SK-N-SH treated with all-trans-retinoic acid at 6 μM for 48 hours (cell line): ENCODE data around the gene TAAR1.

Experiments used
- ARNTL ChIP-seq: fragments of 450-650 bp; formaldehyde crosslinking; IDR thresholded peaks from 2 replicates; pipeline ENCODE4 v1.5.0; 2020; ENCODE audit warnings: low read depth, mild to moderate bottlenecking, moderate library complexity, borderline replicate concordance
- CREB5 ChIP-seq: fragments of 250-450 bp; sonication (Bioruptor Pico); IDR thresholded peaks from 2 replicates; pipeline ENCODE4 v1.5.1; 2020; ENCODE audit warnings: low read depth, mild to moderate bottlenecking, moderate library complexity
- GLIS3 ChIP-seq: fragments of 250-450 bp; sonication (Bioruptor Pico); IDR thresholded peaks from 2 replicates; pipeline ENCODE4 v1.5.0; 2020; ENCODE audit warnings: mild to moderate bottlenecking, moderate library complexity
- ISL1 ChIP-seq: fragments of 250-450 bp; sonication (Bioruptor Pico); IDR thresholded peaks from 2 replicates; pipeline ENCODE4 v2.1.2; 2022; ENCODE audit warnings: mild to moderate bottlenecking, moderate library complexity
- POU6F1 ChIP-seq: fragments of 250-450 bp; sonication (Bioruptor Pico); IDR thresholded peaks from 2 replicates; pipeline ENCODE4 v1.8.0; 2021; ENCODE audit warnings: low read depth, mild to moderate bottlenecking, moderate library complexity, borderline replicate concordance
- SNAI2 ChIP-seq: fragments of 250-450 bp; sonication (Bioruptor Pico); IDR thresholded peaks from 2 replicates; pipeline ENCODE4 v1.5.0; 2020; ENCODE audit warnings: mild to moderate bottlenecking, moderate library complexity
- ZC3H10 ChIP-seq: fragments of 250-450 bp; sonication (Bioruptor Pico); IDR thresholded peaks from 2 replicates; pipeline ENCODE4 v1.5.1; 2021; ENCODE audit warnings: mild to moderate bottlenecking, moderate library complexity
- ZFP3 ChIP-seq: fragments of 250-450 bp; sonication (Bioruptor Pico); IDR thresholded peaks from 2 replicates; pipeline ENCODE4 v1.5.0; 2020; ENCODE audit warnings: mild to moderate bottlenecking, moderate library complexity
- ZFP30 ChIP-seq: fragments of 450-650 bp; formaldehyde crosslinking; IDR thresholded peaks from 2 replicates; pipeline ENCODE4 v1.5.0; 2022; ENCODE audit warnings: mild to moderate bottlenecking, moderate library complexity
- ZNF8 ChIP-seq: fragments of 450-650 bp; formaldehyde crosslinking; IDR thresholded peaks from 2 replicates; pipeline ENCODE4 v1.5.0; 2020; ENCODE audit warnings: mild to moderate bottlenecking, moderate library complexity

GRCh38 chr6:132684272-132684671, 25.3 kb upstream of the TAAR1 start:
- TF ChIP-seq GLIS3 = no peak
- no peak for TF ChIP-seq CREB5
- no peak for TF ChIP-seq ARNTL
- no peak for TF ChIP-seq ZFP3 (CRISPR knock-in tag)
- TF ChIP-seq ZFP30 (CRISPR knock-in tag) = no peak
- TF ChIP-seq POU6F1 (CRISPR knock-in tag) = no peak
- TF ChIP-seq ISL1 (CRISPR knock-in tag) = no peak
- TF ChIP-seq ZNF8 (CRISPR knock-in tag) = no peak
- no peak for TF ChIP-seq SNAI2
- no peak for TF ChIP-seq ZC3H10
